Measurements from ENCODE around the gene ADCY10.

GRCh38 chr1:167898578-167899222 is 15.2 kb downstream of the ADCY10 start:
- TF ChIP-seq CTCF (conservative IDR thresholded peaks at IDR 0.05 in 1 of 2, IDR thresholded peaks at IDR 0.05 in 1 of 2; ENCODE audit: low read depth in 1 of 2, low read length in 2 of 2) (no peak), EZH2 (IDR thresholded peaks at IDR 0.05; ENCODE audit: low read length, missing control alignments) (no peak)

Measured in fibroblast of lung (primary cell).